Adrenal gland (tissue), 12 donors: ENCODE data around the gene ZNF77. TPM values are rescaled to one million over a fixed set of nuclear protein-coding genes. Genes with fewer than 3 reads are reported as not detected.

ENCODE experiments used
- DNase-seq, 7 donors: peaks; one replicate each; pipeline ENCODE4 v3.0.0-alpha.2; 2019 to 2020
- H3K27ac ChIP-seq, 5 donors: fragments of 200-600 bp; sonication (generic) in 4 of 5; 1 replicate in 3 of 5; 2 replicates in 2 of 5; pipeline versions ENCODE4 v1.5.1 to v1.8.0; 2016 to 2020; ENCODE audit warnings: mild to moderate bottlenecking in 1 of 5
- H3K27me3 ChIP-seq: fragments of 200-600 bp; 2 replicates; pipeline ENCODE4 v1.8.0; 2021
- H3K36me3 ChIP-seq, 2 donors: fragments of 200-600 bp; replicated peaks in 1 of 2; 1 replicate in 1 of 2; 2 replicates in 1 of 2; pipeline versions ENCODE4 v1.5.1 to v1.8.0; 2018 to 2022
- H3K4me1 ChIP-seq, 2 donors: fragments of 200-600 bp; replicated peaks in 1 of 2; 1 replicate in 1 of 2; 2 replicates in 1 of 2; pipeline versions ENCODE4 v1.5.1 to v1.8.0; 2018 to 2021
- H3K4me3 ChIP-seq, 4 donors: fragments of 200-600 bp; sonication (generic) in 3 of 4; one replicate each; pipeline ENCODE4 v1.5.1; 2016 to 2018
- H3K9me3 ChIP-seq, 3 donors: fragments of 200-600 bp; sonication (generic) in 1 of 3; replicated peaks in 1 of 3; 1 replicate in 2 of 3; 2 replicates in 1 of 3; pipeline versions ENCODE4 v1.5.1 to v1.8.0; 2016 to 2021
- CTCF ChIP-seq, 6 experiments: fragments of 450-650 bp in 4 of 6; fragments of 200-600 bp in 2 of 6; sonication (generic) in 1 of 6; IDR thresholded peaks; 1 replicate in 5 of 6; 2 replicates in 1 of 6; pipeline versions ENCODE4 v1.5.1 to v1.8.0; 2016 to 2021; ENCODE audit warnings: antibody characterized with exemption in 6 of 6, mild to moderate bottlenecking in 2 of 6, moderate library complexity in 1 of 6
- POLR2A ChIP-seq, 2 donors: fragments of 450-650 bp; IDR thresholded peaks; one replicate each; pipeline ENCODE4 v1.6.1; 2017; ENCODE audit warnings: antibody characterized with exemption in 2 of 2, mild to moderate bottlenecking in 2 of 2, moderate library complexity in 1 of 2
- WGBS, 4 donors: extraction: QIAGEN DNeasy Blood & Tissue Kit in 2 of 4; methylation state at CpG; one replicate each; pipeline versions ENCODE4 v1.1.5 to v1.1.7; 2013 to 2017; 5-methylcytosine and 5-hydroxymethylcytosine counted together
- intact Hi-C, 2 donors: fragments of 100-400 bp; cut with DNase I; formaldehyde crosslinking; loops; one replicate each; pipeline versions ENCODE4 v1.14.1 to v1.15.0; 2022 to 2023
- polyA plus RNA-seq, 3 donors: library from polyadenylated mRNA; stranded (reverse); fragments of 200-250 nt in 2 of 3; fragments of 350-450 nt in 1 of 3; fragmentation: Illumina TruSeq in 1 of 3; extraction: RNeasy Lipid Tissue Mini Kit (QIAGEN cat#74804) in 1 of 3; gene quantifications; one replicate each; pipeline ENCODE4 v1.2.3, GENCODE V29; 2013 to 2014
- total RNA-seq, 9 donors: library from RNA; depleted of rRNA in 4 of 9; stranded (reverse); fragments of >200 nt in 4 of 9; fragments of 120-200 nt in 1 of 9; fragmentation: NEBNext Ultra II Directional in 1 of 9; extraction: Animal tissue kit (Norgen Biotek cat#: 25700) in 1 of 9; gene quantifications; one replicate each; pipeline versions ENCODE4 v1.1.0 to v1.2.4, GENCODE V29; 2013 to 2023
- donor health status: healthy with polysubstance abuse.
- donor health status: Bipolar disorder and iron deficiency.
- donor health status: DM: yes; HTN: yes; CAD: no.
- donor health status: DM: no; HTN: no; CAD: no.
- donor health status: DM: no; HTN: no; CAD: no.
- donor health status: DM: yes; HTN: yes; CAD: no.

Gene ZNF77
- total and polyA plus RNA-seq, 12 donors = 1.1 to 10.6 (median 3.6) TPM

DNA sequence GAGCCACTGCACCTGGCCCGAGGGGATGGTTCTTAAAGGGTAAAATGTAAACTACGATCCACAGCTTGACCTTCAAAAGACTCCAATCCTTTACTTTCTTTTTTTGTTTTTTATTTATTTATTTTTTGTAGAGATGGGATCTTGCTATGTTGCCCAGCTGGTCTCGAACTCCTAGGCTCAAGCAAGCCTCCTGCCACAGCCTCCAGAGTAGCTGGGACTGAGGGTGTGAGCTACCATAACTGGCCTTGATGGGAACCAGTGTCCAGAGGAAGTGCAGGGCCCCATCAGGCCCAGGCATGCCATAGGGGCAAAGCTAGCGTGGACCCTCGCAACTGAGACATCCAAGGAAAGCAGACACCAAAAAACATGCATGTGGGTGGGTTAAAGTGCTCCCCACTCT, 18.4 kb upstream of the ZNF77 start:
- Histone ChIP-seq H3K27me3 (no peaks in the 10 kb centered on the region), H3K4me1 (peaks cover 0 to 3% of the 10 kb centered on the region in 2 donors), H3K9me3 (no peaks in the 10 kb centered on the region), H3K36me3 (no peaks in the 10 kb centered on the region), H3K27ac (no peak overlapping the region), H3K4me3 (no peak overlapping the region)
- no peak for TF ChIP-seq CTCF (IDR thresholded peaks at IDR 0.05)
- no peak for TF ChIP-seq POLR2A (IDR thresholded peaks at IDR 0.05)
- no peak for DNase-seq
- WGBS, 4 donors = 81 to 83% (median 83%) methylated on average over 3 to 5 of the region's 5 CpGs
- intact Hi-C loops = loop anchor here (5.0 to 10.0 kb wide), 2 partner anchors 142 to 199 kb away; no protein-coding TSS in a partner anchor

DNA sequence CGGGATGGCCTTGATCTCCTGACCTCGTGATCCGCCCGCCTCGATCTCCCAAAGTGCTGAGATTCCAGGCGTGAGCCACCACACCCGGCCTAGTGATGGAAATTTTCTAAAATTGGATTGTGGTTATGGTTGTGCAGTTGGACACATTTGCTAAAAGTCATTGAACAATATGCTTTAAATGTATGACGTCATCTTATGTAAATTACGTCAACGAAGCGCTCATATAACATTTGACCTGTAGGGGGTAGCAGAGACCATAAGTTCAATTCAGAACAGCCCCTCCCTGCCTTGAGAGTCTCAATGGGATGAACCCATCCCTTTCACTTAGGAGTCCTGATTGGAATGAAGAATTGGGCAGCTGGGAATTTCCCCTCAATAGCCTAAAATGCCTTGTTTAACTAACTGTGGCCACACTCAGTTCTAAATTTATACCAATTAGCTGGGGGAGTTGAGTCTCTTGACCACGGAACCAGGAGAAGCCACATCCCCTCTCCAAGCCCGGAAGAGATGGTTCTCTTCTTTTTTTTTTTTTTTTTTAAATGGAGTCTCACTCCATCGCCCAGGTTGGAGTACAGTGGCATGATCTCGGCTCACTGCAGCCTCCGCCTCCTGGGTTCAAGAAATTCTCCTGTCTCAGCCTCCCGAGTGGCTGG, 17.4 kb upstream of the ZNF77 start:
- no peak overlapping the region for H3K4me3 ChIP-seq
- 27 to 34% (median 29%) methylated on average over 11 to 17 of the region's 17 CpGs for WGBS, 4 donors
- intact Hi-C loops = loop anchor here (5.0 to 10.0 kb wide), 2 partner anchors 143 to 200 kb away; no protein-coding TSS in a partner anchor

DNA sequence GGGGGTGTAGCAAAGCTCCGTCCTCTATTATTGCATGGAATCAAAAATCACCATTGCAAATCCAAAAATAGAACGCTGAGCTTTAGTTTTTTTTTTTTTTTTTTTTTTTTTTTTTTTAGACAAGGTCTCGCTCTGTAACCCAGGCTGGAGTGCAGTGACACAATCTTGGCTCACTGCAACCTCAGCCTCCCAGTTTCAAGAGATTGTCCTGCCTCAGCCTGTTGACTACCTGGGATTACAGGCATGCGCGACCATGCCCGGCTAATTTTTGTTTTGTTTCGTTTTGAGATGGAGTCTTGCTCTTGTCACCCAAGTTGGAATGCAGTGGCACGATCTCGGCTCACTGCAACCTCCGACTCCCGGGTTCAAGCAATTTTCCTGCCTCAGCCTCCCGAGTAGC, 15.3 kb upstream of the ZNF77 start:
- no peaks in the 10 kb centered on the region for H3K27me3 ChIP-seq
- no peaks in the 10 kb centered on the region for H3K9me3 ChIP-seq
- TF ChIP-seq POLR2A (IDR thresholded peaks at IDR 0.05) (no peak), CTCF (IDR thresholded peaks at IDR 0.05) (no peak)
- H3K4me3 ChIP-seq = no peak overlapping the region
- H3K36me3 ChIP-seq = no peaks in the 10 kb centered on the region
- H3K4me1 ChIP-seq = no peaks in the 10 kb centered on the region
- intact Hi-C loops = loop anchor here (5.0 to 10.0 kb wide), 2 partner anchors 145 to 202 kb away; no protein-coding TSS in a partner anchor
- H3K27ac ChIP-seq = no peak overlapping the region
- peak in 1 of 7 donors; percentile 59 for DNase-seq
- 66 to 74% (median 71%) methylated on average over 11 to 12 of the region's 12 CpGs for WGBS, 4 donors

More for the DNA sequence above, 17.4 kb upstream of the ZNF77 start:
- H3K27me3 ChIP-seq = no peaks in the 10 kb centered on the region
- H3K4me1 ChIP-seq = no peaks in the 10 kb centered on the region
- H3K9me3 ChIP-seq = no peaks in the 10 kb centered on the region
- no peaks in the 10 kb centered on the region for H3K36me3 ChIP-seq
- TF ChIP-seq POLR2A (IDR thresholded peaks at IDR 0.05) = no peak
- TF ChIP-seq CTCF (IDR thresholded peaks at IDR 0.05) = peak; percentile 54 to 98 (median 92)
- no peak overlapping the region for H3K27ac ChIP-seq
- peak in 4 of 7 donors; percentile 57 to 79 (median 76) for DNase-seq

DNA sequence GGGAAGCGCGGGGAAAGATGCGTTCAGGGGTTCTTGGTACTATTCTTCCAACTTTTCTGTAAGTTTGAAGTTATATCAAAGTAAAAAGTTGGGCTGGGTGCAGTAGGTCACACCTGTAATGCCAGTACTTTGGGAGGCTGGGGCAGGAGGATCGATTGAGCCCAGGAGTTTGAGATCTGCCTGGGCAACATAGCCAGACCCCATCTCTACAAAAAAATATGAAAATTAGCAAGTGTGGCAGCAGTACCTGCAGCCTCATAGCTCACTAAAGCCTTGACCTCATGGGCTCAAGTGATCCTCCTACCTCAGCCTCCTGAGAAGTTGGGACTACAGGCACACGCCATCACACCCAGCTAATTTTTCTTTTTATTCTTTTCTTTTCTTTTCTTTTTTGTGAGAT, 12.4 kb upstream of the ZNF77 start:
- H3K4me1 ChIP-seq = no peaks in the 10 kb centered on the region
- intact Hi-C loops = loop anchor here (10.0 kb wide), 2 partner anchors 118 to 148 kb away; no protein-coding TSS in a partner anchor
- no peak for TF ChIP-seq POLR2A (IDR thresholded peaks at IDR 0.05)
- TF ChIP-seq CTCF (IDR thresholded peaks at IDR 0.05) = no peak
- H3K9me3 ChIP-seq = no peaks in the 10 kb centered on the region
- WGBS, 4 donors = 90 to 94% (median 92%) methylated on average over 5 of the region's 5 CpGs
- H3K27me3 ChIP-seq = no peaks in the 10 kb centered on the region
- no peak for DNase-seq
- no peak overlapping the region for H3K4me3 ChIP-seq
- H3K36me3 ChIP-seq = no peaks in the 10 kb centered on the region
- H3K27ac ChIP-seq = no peak overlapping the region
